HFF-Myc (cell line): Measurements from ENCODE around the gene OR8B4.

Experiments
- DNase-seq: peaks from one replicate; pipeline ENCODE4 v3.0.0-alpha.2; 2011; ENCODE audit warnings: low read depth; ENCODE audit errors: extremely low read depth
- H3K4me3 ChIP-seq: replicated peaks from 2 replicates; pipeline ENCODE4 v1.5.1; 2011; ENCODE audit warnings: low read depth, mild to moderate bottlenecking, control low read depth, low read length
- CTCF ChIP-seq: IDR thresholded peaks from 2 replicates; pipeline ENCODE4 v1.5.1; 2012; ENCODE audit warnings: mild to moderate bottlenecking, low read depth, low read length, control low read depth; ENCODE audit errors: missing control alignments

OR8B4 gene

GRCh38 chr11:124424384-124424921 lies at the start of gene OR8B4:
Gene OR8B4, minus strand, starts transcription at chr11:124424871. Its CDS starts 0 bp downstream, at chr11:124424871.
- no peak for TF ChIP-seq CTCF
- H3K4me3 ChIP-seq: no peak within 1 kb of the TSS

GRCh38 chr11:124474079-124474478 lies 49.4 kb upstream of the OR8B4 start:
- no peak for TF ChIP-seq CTCF
- DNase-seq: no peak
- no peak overlapping the region for H3K4me3 ChIP-seq

More at GRCh38 chr11:124424384-124424921, at the start of gene OR8B4:
- no peak for DNase-seq

- no peak overlapping the region for H3K4me3 ChIP-seq
- no peak for DNase-seq
- TF ChIP-seq CTCF: no peak
Observed at GRCh38 chr11:124473476-124473875, 48.8 kb upstream of the OR8B4 start.

GRCh38 chr11:124470561-124471227 lies 46.0 kb upstream of the OR8B4 start:
- TF ChIP-seq CTCF: no peak
- DNase-seq: no peak
- H3K4me3 ChIP-seq: no peak overlapping the region

GRCh38 chr11:124467381-124467927 lies 42.8 kb upstream of the OR8B4 start:
- no peak overlapping the region for H3K4me3 ChIP-seq

GRCh38 chr11:124465368-124465767 lies 40.7 kb upstream of the OR8B4 start:
- no peak for DNase-seq
- TF ChIP-seq CTCF: no peak
- H3K4me3 ChIP-seq: no peak overlapping the region

More at GRCh38 chr11:124467381-124467927, 42.8 kb upstream of the OR8B4 start:
- no peak for DNase-seq
- no peak for TF ChIP-seq CTCF

GRCh38 chr11:124463990-124464389 lies 39.3 kb upstream of the OR8B4 start:
- no peak for TF ChIP-seq CTCF
- no peak for DNase-seq
- H3K4me3 ChIP-seq: no peak overlapping the region
